ENCODE measurements around the gene TMEM267.

Gene TMEM267

GRCh38 chr5:43520615-43521014, 37.0 kb upstream of the TMEM267 start:
- DNase-seq (ENCODE audit: low read depth in 1 of 2, low spot score in 1 of 2), result no peak
- TF ChIP-seq GABPA (IDR thresholded peaks at IDR 0.05; ENCODE audit: low read depth), result no peak
- TF ChIP-seq CTCF (IDR thresholded peaks at IDR 0.05; ENCODE audit: insufficient read depth, low read length), result no peak
- TF ChIP-seq REST (IDR thresholded peaks at IDR 0.05; ENCODE audit: insufficient replicate concordance, low read depth), result no peak
- no peak for TF ChIP-seq SPI1 (IDR thresholded peaks at IDR 0.05; ENCODE audit: borderline replicate concordance, low read depth)
- TF ChIP-seq POLR2AphosphoS5 (IDR thresholded peaks at IDR 0.05; ENCODE audit: low read depth), result no peak
- no peak overlapping the region for H3K4me3 ChIP-seq (replicated peaks; ENCODE audit: insufficient read depth, low read length)
- H3K27ac ChIP-seq (replicated peaks), result no peak overlapping the region
- H3K27me3 ChIP-seq (ENCODE audit: insufficient read depth, poor library complexity, severe bottlenecking), result no peaks in the 10 kb centered on the region

DNA sequence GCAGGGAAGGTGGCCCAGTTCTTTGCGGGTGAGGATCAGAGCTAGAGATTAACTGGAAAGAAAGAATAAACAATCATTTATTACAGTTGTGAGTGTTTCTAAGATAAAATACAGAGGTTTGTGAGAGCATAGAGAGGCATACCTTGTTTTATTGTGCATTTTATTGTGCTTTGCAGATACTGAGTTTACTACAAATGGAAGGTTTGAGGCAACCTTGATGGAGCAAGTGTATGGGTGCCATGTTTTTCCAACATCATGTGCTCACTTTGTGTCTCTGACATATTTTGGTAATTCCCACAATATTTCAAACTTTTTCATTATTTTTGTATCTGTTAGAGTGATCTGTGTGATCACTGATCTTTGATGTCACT, 32.0 kb upstream of the TMEM267 start:
- TF ChIP-seq GABPA (IDR thresholded peaks at IDR 0.05; ENCODE audit: low read depth) (no peak), SPI1 (IDR thresholded peaks at IDR 0.05; ENCODE audit: borderline replicate concordance, low read depth) (no peak)
- Histone ChIP-seq H3K4me3 (replicated peaks; ENCODE audit: insufficient read depth, low read length) (peak overlapping the region; percentile 75), H3K27ac (replicated peaks) (peak overlapping the region; percentile 79), H3K27me3 (ENCODE audit: insufficient read depth, poor library complexity, severe bottlenecking) (no peaks in the 10 kb centered on the region)
- no peak for DNase-seq (ENCODE audit: low read depth in 1 of 2, low spot score in 1 of 2)

GRCh38 chr5:43514816-43515677, 31.4 kb upstream of the TMEM267 start, which contains the start of gene C5orf34:
C5orf34 (minus strand) TSS chr5:43515148; CDS start chr5:43509339, 5,809 bp downstream.
- DNase-seq (ENCODE audit: low read depth in 1 of 2, low spot score in 1 of 2), result peak; percentile 91 to 97
- peak within 1 kb of the TSS; percentile 79 for H3K27ac ChIP-seq (replicated peaks)
- H3K27me3 ChIP-seq (ENCODE audit: insufficient read depth, poor library complexity, severe bottlenecking), result no peaks in the 10 kb centered on the region
- peak within 1 kb of the TSS; percentile 75 for H3K4me3 ChIP-seq (replicated peaks; ENCODE audit: insufficient read depth, low read length)
- TF ChIP-seq CTCF (IDR thresholded peaks at IDR 0.05; ENCODE audit: insufficient read depth, low read length) (no peak), POLR2AphosphoS5 (IDR thresholded peaks at IDR 0.05; ENCODE audit: low read depth) (peak; percentile 88), GABPA (IDR thresholded peaks at IDR 0.05; ENCODE audit: low read depth) (peak; percentile 97), REST (IDR thresholded peaks at IDR 0.05; ENCODE audit: insufficient replicate concordance, low read depth) (peak; percentile 41), SPI1 (IDR thresholded peaks at IDR 0.05; ENCODE audit: borderline replicate concordance, low read depth) (peak; percentile 58; the same call in 1 of the 2 replicates)

- DNase-seq (ENCODE audit: low read depth in 1 of 2, low spot score in 1 of 2), result no peak
- H3K4me3 ChIP-seq (replicated peaks; ENCODE audit: insufficient read depth, low read length), result peak overlapping the region; percentile 75
- peak overlapping the region; percentile 79 for H3K27ac ChIP-seq (replicated peaks)
- no peak for TF ChIP-seq SPI1 (IDR thresholded peaks at IDR 0.05; ENCODE audit: borderline replicate concordance, low read depth)
- no peak for TF ChIP-seq GABPA (IDR thresholded peaks at IDR 0.05; ENCODE audit: low read depth)
- no peak for TF ChIP-seq REST (IDR thresholded peaks at IDR 0.05; ENCODE audit: insufficient replicate concordance, low read depth)
- TF ChIP-seq POLR2AphosphoS5 (IDR thresholded peaks at IDR 0.05; ENCODE audit: low read depth), result no peak
- TF ChIP-seq CTCF (IDR thresholded peaks at IDR 0.05; ENCODE audit: insufficient read depth, low read length), result no peak
- H3K27me3 ChIP-seq (ENCODE audit: insufficient read depth, poor library complexity, severe bottlenecking), result no peaks in the 10 kb centered on the region
Measured at GRCh38 chr5:43514471-43514815, 30.8 kb upstream of the TMEM267 start.
